Measurements from ENCODE around the gene DLL4.

Gene DLL4

DNA sequence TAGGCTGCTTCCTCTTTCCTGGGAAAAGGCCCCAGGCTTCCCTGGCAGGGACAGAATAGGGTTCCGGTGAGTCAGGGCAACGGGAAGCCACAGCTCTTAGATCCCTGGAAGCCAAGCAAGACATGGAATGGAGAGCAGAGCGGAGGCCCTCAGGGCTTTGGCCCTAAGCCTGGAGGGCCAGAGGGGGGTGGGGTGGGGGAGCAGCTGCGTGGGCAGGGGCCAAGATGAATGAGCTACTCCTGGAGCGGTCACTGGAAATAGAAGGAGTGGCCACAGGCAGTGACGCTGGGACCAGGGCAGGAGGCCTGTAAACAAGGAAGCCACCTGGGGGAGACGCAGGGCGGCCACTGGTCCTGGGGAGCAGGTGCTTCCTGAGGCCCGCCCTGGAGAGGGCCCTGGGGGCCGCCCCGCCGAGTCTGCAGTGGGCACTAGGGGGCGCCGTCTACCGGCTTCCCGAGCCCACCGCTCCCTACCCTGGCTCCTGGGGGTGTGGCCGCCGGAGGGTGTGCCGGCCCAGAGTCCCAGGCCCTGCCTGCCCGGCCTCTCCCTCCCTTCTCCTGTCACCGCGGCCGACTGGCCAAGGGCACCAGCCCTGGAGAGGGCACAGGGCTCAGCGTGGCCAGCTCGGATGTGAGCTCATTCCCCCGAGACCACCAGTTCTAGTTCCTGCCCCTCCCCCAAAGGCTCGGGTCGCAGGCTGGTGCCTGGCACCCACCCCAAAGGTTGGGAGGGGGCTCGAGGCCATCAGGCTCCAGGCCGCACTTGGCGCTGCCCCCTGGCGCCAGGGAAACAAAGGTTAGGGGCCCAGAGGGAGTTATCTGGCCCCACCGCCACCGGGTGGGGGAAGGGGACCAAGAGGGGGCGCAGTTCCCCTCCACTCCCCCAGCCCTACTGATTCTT, 22.8 kb upstream of the DLL4 start:
- DNase-seq (ENCODE audit: low read depth in 2 of 2): peak; percentile 64 to 76

DNA sequence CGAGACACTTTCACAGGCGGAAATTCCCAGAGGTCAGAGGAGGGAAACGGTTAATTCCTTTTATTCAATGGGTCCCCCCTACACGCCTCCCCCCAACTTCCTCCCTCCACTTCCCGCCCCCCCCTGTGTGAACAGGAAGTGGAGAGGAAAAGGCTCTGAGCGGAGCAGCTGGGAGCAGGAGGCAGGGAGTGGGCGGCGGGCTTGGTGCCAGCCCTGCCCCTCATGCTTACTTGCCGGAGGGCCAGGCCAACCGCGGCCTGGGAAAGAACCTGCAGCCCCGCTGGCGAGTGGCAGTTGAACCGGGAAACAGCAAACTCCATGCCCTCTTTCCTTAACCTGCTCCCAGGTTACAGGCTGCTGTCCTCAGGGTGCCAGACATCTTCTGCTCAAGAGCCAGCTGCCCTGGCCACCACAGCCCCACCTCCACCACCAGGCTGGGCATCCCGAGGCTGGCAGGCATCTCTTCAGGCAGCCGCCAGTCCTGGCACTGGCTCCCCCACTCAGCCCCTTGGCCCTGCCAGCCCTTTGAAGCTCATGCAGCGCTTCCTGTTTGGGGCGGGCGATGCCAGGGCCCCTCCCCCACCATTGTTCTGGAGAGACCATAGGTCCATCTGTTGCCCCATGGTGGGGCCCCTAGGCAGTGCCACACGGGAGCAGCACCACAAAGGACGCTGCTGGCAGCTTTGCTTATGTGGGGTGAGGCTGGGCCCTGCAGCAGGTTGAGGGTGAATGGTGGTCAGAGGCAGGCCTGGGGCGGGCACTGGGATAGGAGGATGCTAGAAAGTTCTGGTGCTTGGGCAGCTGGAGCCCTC, 21.9 kb upstream of the DLL4 start:
- DNase-seq (ENCODE audit: low read depth in 2 of 2): no peak

GRCh38 chr15:40908095-40908494, 21.0 kb upstream of the DLL4 start:
- DNase-seq (ENCODE audit: low read depth in 2 of 2): no peak

DNA sequence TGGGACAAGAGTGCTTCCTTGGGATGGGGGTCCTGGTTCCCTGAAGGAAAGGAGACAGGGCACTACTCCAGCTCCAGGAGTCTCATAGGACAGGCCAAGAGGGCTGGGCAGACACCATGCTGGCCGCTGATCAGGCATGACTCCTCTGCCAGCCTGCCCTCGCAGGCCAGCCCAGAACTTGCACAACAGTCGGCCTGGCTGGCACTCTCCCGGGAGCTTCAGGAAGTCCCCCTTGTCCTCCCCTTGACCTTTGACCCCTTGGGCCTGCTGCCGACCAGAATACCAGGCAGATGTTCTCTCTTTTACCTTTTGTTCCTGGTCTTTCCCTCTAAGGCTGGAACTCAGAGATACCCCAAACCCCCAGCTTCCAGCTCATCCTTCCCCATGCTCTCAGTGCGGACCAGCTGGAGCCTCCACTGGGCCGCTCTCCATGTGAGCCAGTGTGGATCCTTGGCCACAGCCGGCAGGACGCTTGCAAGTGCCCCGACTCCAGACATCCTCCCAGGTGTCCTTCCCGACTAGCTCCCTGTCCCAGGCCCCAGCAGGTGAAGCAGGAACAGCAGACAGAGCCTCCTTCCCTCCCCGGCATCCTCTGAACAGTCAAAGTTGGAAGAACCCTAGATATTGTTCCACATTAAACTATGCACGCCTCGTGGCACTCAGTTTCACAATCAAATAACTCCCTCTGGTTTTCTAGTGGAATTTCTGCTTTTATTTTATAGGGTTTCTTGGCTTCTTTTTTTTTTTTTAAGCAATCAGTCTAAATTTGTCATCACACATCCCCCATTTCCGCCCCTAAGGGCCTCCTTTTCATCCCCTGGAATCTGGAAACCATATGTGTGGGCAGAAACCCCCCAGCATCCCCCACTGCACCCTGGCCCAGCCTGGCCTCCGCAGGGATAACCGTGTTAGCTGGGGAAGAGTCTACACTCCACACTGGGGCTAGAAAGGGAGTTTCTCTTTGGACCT, 19.2 kb upstream of the DLL4 start:
- DNase-seq (ENCODE audit: low read depth in 2 of 2): no peak

GRCh38 chr15:40911141-40911540, 18.0 kb upstream of the DLL4 start:
- no peak for DNase-seq (ENCODE audit: low read depth in 2 of 2)

DNA sequence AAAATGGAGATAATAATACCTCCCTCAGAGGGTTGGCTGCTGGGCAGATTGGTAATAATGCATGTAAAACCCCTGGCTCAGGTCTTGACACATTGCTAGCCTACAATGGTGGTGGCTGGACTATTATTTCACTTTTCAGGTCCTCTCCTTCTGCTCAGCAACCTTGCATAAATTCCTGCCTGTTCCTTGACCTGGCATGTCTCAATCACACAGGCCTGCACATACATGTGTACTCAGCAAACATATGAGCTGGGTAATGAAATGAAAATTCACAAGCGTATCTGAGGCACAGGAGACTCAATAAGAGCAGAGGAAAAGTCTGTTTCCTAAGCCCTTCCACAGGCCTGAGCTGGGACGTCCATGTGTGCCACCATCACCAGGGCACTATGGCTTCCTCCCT, 17.4 kb upstream of the DLL4 start:
- DNase-seq (ENCODE audit: low read depth in 2 of 2): no peak

DNA sequence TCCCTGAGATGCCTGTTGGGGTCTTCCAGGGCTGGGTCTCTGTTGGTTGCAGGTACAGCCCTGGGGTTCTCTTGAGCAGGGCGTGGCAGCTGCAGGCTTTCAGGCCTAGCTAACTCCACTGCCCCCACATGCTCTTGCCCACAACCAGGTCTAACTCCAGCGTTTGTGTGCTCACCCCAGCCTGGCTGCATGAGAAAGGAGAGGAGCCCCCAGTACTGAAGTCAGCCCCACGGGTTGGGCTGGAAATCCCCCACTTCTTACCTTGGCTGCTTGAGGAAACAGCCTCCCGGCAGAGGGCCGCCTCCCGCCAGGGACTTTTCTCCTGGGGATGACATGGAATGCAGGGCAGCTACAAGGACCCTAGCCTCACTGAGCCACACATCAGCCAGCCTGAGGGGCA, 16.7 kb upstream of the DLL4 start:
- DNase-seq (ENCODE audit: low read depth in 2 of 2): no peak

GRCh38 chr15:40914013-40914412, 15.1 kb upstream of the DLL4 start:
- no peak for DNase-seq (ENCODE audit: low read depth in 2 of 2)

GRCh38 chr15:40914486-40914885, 14.7 kb upstream of the DLL4 start:
- DNase-seq (ENCODE audit: low read depth in 2 of 2): no peak

- no peak for DNase-seq (ENCODE audit: low read depth in 2 of 2)
Observed at GRCh38 chr15:40915116-40915661, 14.0 kb upstream of the DLL4 start.

DNA sequence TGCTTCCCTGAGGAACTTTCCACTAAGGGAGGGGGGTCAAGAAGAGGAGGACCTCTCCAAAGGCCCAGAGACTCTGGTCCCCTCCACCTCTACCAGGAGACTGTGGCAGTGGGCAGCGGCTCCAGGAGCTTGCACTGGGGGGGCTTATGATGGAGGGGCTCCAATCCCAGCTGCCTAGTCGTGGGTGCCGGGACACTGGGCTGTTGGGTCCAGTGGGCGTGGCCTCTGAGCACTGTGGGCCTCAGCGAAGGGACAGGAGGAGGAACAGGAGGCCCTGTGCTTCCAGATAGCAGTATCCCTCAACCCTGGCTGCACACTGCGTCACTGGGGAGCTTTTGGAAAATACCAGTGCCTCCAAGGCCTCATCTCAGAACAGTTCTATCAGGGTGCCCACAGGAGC, 13.5 kb upstream of the DLL4 start:
- DNase-seq (ENCODE audit: low read depth in 2 of 2): no peak

DNA sequence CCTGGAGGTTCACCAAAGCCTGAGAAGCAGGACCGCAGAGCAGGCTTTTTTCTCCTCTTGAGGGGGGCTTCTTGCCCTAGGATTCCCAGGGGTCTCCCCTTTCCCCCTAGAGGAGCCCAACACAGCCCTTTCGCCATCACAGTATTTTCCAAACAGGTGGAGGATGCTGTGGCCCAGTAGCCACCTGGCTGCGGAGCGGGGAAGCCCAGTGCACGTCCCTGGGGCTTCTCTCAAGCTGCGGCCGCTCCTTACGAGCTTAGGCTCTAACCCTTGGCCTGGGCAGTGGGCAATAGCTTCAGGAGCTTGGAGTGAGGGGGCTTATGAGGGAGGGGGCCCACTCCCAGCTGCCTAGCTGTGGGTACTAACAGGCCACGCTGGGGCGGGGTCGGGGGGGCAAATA, 11.6 kb upstream of the DLL4 start:
- no peak for DNase-seq (ENCODE audit: low read depth in 2 of 2)

GRCh38 chr15:40918146-40918798, 10.9 kb upstream of the DLL4 start:
- no peak for DNase-seq (ENCODE audit: low read depth in 2 of 2)

- no peak for DNase-seq (ENCODE audit: low read depth in 2 of 2)
Observed at GRCh38 chr15:40918799-40919392, 10.2 kb upstream of the DLL4 start.

DNA sequence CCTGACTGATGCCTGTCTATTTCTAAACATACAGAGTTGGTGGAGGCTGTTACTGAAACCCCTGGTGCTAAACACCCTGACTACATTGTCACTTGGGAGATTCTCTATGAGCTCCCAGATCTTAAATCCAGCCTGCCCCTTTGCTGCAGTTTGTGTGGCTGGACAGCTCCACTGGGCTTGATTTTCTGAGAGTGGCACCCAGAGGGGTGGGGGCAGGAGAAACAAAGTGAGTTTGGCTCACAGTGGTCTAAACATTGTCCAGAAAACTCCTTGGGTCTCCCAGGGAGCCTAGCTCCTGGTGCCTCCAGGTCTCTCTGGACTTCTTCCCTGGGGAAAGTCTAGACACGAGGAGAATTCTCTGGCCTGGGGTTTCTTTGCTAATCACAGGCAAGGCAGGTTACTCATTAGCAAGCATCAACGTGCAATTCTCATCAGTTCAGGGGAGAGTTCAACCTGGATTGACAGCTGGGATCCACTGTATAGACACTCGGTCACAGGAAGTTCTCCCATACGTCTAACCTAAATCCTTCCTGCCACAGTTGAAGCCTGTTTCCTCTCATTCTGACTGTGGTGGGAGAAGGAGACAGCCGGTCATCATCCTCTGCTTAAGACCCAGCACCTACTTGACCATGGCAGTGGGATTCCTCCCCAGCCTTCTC, 7.1 kb upstream of the DLL4 start:
- no peak for DNase-seq (ENCODE audit: low read depth in 2 of 2)

DNA sequence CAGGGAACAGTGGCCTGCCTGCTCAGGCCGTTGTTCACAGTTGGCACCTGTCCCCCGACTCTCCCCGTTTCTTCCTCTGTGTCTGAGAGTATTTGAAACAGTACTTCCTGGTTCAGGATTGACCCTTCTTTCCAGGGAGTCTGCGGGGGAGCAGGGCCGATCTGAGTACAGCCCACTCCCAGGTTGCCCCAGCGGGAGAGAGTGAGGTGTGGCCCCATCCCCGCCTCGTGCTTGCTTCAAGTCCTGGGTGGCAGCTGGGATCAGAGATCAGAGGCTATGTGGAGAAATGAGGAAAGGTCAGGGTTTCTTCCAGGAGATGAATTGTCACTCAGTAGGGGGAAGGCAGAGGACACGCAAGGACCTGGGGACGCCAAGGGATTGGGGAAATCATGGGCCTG, 6.5 kb upstream of the DLL4 start:
- no peak for DNase-seq (ENCODE audit: low read depth in 2 of 2)

- DNase-seq (ENCODE audit: low read depth in 2 of 2): no peak
Observed at GRCh38 chr15:40923551-40923950, 5.6 kb upstream of the DLL4 start.

DNA sequence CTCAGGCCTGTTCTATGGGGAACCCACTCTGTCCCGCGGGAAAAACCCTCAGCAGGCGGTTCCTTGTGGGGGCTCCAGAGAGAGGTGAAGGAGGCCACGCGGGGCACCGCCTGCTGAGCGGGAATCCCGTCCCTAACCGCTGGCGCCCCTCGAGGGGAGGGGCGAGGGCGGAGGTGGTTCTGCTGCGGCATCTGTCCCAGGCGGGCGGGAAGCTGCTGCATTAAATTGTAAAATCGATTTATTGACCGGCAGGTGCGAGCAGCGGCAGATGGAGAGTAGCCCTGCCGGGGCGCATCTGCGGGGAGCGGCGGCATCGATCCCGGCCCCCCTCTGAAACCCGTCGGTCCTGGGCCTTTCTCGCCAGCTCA, 3.7 kb upstream of the DLL4 start:
- no peak for DNase-seq (ENCODE audit: low read depth in 2 of 2)

DNA sequence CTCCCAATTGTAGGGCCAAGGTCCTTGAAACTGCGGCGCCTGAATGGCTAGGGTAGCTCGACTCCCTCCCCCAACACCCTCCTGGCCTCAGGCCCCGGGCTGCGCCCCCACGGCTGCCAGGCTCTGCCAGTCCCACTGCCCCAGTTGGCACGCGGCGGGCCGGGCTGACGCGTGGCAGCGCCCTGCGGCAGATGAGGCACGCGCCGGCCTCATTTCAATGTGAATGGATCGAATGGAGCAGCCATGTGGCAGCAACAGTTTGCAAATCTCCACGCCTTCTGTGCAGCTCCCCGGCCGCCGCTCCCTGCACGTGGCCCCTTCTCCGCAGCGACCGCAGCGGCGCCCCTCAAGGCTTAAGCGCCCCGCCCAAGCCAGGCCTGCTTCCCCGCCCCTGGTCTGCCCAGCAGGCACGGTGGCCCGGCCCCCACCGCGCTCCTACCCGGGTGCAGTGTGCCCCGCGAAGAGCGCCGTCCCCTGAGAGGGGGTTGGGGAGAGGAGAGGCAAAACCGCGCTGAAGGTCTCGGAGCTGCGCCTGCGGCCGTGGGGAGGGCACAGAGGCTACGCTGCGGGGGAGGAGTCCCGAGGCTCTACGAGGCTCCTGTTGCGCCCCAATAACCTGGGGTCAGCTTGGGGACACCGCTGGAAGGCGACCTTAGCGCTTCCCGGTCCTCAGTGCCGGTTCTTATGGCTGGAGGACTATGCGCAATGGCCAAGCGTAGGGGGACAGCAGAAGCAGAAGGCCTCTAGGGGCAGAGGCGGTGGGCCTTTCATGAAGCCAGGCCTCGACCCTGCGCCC, 3.1 kb upstream of the DLL4 start:
- DNase-seq (ENCODE audit: low read depth in 2 of 2): no peak

Data from activated CD4-positive, alpha-beta T cell treated with anti-CD3 and anti-CD28 coated beads for 24 hours (primary cell).